HS-27A (cell line): Measurements from ENCODE around the gene C5orf46.
"Not testable (repeated sequence)": the region's sequence is repeated elsewhere in the genome, so short reads cannot be mapped to it uniquely, and the experiment has no call there.

Experiments
- DNase-seq: peaks from one replicate; pipeline ENCODE4 v3.0.0-alpha.2; 2012; ENCODE audit warnings: low read depth, missing footprints

The C5orf46 gene

GRCh38 chr5:147893820-147894219, 12.5 kb downstream of the C5orf46 start:
- DNase-seq = no peak

- no peak for DNase-seq
Measured at GRCh38 chr5:147892696-147893296, 13.5 kb downstream of the C5orf46 start.

GRCh38 chr5:147887930-147888329, 18.4 kb downstream of the C5orf46 start:
- no peak for DNase-seq

DNA sequence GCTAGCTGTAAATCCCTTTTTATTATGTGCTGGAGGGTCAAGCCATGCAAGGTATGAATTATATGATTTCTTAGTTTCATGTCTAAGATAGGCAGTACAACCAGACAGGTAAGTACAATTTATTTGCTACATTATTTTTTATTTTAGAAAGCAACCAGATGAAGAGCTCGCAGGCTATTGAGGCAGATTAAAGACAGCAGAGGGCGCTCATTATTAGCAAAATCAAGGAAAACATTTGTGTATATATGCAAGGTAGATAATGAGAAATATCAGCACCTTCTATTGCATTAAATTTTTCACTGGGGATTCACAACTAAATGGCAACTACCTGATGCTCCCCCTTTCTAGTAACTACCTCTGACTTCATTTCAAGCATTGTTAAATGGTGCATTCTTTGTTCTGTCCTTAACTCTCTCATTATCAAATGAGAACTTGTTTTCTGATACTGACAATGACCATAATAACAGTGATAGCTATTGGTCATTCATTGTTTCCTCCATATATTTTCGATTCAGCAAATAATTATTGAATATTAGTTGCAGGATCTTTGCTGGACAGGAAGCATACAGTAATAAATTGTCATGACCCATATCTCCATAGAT, 19.2 kb downstream of the C5orf46 start:
- no peak for DNase-seq

DNA sequence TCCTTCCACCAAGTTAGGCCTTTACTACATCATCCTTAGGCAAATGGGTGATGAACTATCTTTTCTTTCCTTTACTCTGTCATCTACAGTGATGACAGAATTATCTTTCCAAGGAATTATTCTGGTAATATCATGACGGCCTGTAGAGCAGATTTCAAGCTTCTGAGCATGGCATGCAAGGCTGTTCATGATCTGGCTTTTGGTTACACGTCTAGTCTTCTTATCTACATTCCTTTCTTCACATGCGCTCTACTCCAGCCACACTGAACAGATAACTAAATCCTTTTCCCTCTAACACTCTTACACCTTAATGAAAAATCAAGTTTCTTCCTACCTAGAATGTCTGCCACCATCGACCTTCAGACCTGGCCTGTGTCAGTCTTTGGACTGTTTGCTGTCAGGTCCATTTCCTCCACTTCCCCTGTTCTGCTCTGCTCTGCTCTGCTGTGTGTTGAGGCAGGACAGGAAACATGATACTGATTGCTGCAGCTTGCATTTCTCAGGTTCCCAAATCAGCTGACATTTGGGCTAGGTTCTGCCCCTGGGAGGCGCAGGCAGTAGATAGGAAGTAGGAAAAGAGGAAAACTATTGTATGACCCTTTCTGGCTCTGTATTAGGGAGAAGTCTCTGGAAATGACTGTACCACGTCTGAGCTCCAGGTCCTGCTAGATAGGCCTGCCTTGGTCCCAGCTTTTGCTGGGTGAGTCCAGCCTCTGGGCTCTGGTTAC, 23.6 kb downstream of the C5orf46 start:
- no peak for DNase-seq

DNA sequence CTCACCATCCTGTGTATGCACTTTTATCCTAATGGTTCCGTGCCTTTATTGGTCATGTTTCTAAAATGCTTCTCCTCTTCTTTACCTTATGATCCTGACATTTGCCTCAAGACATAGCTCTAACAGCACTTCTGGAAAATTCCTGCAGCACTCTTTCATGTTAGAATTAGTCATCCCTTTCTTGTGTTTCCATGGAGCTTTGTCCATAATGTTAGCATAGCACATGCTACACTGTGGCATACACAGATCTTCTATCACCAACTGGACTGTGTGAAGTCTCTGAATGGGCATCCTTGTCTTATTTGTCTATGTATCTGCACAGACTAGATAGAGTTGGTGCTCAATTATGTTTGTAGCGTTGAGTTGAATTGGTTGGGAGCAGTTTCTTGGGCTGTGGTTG, 25.9 kb downstream of the C5orf46 start:
- DNase-seq = no peak

- no peak for DNase-seq
Measured at GRCh38 chr5:147879784-147880183, 26.6 kb downstream of the C5orf46 start.

GRCh38 chr5:147878066-147878759, 28.1 kb downstream of the C5orf46 start, which contains the start of gene SCGB3A2:
Gene SCGB3A2, plus strand, starts transcription at chr5:147878711. Its CDS starts 93 bp downstream, at chr5:147878804.
- no peak for DNase-seq

DNA sequence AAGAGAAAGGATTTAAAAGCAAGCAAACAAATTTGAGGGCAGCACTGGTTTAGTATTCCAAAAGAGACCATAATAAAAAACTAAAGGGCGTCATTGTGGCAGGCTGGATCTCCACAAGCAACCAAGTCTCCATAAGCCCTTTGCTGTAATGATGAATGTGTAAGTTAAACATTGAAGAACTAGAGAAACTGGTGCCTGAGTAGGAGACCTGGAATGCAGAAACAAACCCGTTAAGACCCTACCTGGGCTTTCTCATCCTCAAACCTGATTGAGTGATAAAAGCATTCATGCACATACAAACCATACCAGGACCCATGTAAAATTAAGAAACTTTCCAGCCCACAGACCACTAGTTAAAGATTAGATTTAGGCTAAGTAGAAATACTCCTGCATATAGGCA, 29.7 kb downstream of the C5orf46 start:
- DNase-seq = no peak

DNA sequence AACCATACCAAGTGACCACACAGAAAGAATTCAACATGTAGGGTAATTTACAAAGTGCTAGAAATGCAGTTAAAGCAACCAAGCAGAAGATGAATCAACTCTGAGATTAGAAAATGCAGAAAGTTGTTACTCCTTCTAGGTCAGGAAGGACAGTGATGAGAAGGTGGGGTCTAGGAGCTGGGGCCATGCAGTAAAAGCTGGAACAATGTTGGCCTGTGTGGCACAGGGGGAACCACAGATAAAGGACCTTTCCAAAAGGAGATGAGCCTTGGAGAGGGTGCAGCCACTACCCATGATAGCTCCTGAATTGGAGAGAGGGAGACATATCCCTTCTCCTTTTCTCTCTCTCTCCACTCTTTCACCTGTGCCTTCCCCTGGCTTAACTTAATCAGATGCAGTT, 30.2 kb downstream of the C5orf46 start:
- DNase-seq = no peak

GRCh38 chr5:147874910-147875367, 31.4 kb downstream of the C5orf46 start:
- DNase-seq = no peak

- DNase-seq = not testable (repeated sequence)
Measured at GRCh38 chr5:147874118-147874875, 32.0 kb downstream of the C5orf46 start.

DNA sequence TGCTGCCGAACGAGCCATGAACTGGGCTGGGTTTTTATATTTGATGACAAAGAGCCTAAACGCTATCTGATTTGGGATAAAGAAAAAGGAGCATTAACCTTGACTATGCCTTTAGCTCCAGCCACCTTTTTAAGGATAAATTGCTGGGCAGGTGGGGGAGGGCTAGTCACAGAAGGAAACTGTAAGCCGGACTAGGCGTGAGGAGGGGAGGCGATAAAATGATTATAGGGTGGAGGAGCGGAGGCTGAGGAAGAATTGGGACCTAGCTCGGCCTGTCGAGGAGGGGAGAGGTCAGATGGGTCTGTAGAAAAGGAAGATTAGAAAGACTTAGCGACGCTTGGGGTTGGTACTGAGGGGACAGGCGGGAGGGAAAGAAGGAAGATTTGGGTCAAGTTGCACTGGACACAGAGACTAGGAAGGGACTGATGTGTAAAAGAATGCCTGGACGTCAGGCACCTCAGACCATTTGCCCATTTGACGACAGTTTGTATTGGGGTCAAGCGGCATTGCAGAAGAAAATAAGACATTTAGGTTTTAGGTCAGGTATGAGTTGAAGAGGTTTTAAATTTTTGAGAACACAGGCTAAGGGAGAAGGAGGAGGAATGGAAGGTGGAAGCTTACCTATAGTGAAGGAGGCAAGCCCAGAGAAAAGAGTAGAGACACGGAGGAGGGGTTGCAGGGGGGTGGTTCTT, 33.4 kb downstream of the C5orf46 start:
- DNase-seq = not testable (repeated sequence)

- not testable (repeated sequence) for DNase-seq
Measured at GRCh38 chr5:147871980-147872549, 34.3 kb downstream of the C5orf46 start.

DNA sequence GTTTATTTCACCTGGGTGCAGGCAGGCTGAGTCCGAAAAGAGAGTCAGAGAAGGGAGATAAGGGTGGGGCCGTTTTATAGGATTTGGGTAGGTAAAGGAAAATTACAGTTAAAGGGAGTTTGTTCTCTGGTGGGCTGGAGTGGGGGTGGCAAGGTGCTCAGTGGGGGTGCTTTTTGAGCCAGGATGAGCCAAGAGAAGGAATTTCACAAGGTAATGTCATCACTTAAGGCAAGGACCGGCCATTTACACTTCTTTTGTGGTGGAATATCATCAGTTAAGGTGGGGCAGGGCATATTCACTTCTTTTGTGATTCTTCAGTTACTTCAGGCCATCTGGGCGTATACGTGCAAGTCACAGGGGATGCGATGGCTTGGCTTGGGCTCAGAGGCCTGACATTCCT, 36.4 kb downstream of the C5orf46 start:
- not testable (repeated sequence) for DNase-seq

DNA sequence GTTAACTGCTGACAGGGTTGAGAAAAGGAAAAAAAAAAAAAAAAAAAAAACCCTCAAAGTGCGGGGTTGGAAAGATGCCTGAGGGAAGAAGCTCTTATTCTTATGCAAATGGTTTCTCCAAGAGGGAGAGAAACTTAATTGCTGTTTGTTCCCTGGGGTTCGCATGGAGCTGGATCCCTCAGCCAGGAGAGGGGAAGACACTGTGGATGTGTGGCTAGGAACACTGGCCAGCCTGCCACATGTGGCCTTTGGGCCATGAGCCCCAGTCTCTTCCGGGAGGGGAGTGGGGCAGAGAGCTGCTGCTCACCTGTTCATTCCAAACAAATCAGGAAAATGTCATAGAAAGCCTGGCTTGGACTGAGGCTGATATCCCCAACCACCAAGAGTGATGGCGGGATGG, 37.2 kb downstream of the C5orf46 start:
- DNase-seq = no peak

GRCh38 chr5:147863454-147864158, 42.7 kb downstream of the C5orf46 start:
- DNase-seq = no peak

GRCh38 chr5:147860641-147861025, 45.7 kb downstream of the C5orf46 start:
- DNase-seq = no peak

DNA sequence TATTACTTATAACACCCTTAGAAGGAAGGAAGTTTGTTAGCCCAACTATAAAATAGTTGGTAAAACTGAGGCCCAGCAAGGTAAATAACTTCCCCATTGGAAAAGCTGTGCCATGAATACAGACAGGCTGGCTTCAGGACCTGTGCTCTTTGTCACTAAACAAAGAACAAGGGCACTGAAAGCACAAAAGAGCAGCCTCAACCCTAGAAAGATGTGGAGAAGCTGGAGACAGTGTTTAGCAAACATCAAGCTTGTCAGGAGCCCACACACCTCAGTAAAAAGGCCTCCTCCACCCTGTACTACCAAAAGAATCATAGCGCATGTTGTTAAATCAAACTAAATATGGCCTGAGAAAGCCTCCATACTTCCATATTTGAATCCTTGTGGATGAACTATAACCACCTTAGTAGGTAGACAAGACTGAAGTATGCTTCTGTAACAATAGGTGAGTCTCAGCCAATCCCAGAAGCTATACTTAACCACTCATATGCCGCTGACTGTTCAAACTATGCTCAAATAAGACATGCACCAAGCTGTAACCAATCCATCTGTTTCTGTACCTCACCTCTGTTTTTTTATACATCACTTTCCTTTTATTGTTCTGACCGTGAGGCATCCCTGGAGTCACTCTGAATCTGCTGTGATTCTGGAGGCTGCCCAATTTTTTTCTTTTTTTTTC, 46.2 kb downstream of the C5orf46 start:
- DNase-seq = no peak

DNA sequence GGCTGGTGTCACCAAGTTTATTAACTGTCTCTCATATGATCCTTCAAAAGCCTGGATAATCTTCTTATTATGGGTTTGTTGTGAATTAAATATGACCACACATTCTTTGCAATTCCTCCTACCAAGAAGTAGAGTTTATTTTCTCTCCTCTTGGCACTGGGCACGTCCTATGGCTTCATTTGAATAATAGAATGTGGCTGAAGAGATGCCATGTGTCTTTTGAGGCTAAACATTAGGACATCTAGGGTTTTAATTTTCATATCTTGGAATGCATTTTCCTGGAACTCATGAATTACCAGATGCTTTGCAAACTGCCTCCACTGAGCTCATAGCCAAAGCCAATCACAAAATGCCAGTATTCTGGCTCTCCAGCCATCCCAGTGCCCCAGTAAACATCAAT, 47.8 kb downstream of the C5orf46 start:
- DNase-seq = no peak
